GM12801 (cell line): ENCODE measurements around the gene IGF2.

ENCODE experiments used
- TF ChIP-seq, protein P1 (sequence below): IDR thresholded peaks from one replicate; pipeline ENCODE4 v1.5.1; 2011; ENCODE audit warnings: control low read depth; ENCODE audit not compliant: insufficient read length; ENCODE audit errors: extremely low read depth

IGF2 gene

DNA sequence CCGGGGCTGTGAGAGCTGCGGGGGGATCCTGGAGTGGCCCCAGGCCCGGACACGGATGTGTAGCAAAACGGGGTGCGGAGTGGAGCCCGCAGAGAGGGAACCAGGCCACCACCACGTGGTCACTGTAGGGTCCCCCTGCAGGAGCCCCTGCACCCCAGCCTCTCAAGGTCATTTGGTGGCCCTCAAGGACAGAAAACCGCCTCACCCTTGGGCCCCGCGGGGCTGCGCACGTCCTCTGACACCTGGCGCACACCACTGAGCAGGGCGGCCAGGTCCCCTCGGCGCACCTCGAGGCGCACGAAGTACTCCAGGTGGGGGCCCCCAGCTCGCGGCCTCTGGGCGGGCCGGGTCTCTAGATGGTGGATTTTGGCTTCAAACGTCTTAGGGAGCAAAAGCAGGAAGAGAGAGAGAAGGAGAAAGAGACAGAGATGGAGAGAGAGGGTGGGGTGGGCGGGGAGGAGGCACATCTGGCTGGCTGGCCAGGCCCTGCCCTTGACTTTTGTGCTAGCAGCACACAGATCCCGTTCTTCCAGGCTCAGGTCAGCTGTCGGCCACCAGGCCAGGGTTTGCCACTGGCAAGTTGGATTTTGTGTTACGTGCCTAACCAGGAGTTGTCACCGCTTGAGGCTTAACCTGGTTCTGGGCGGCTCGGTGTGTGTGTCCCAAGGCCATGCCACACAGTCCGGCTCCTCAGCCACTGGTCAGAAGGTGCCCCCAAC lies 29.3 kb upstream of the IGF2 start:
- TF ChIP-seq, protein P1, sequence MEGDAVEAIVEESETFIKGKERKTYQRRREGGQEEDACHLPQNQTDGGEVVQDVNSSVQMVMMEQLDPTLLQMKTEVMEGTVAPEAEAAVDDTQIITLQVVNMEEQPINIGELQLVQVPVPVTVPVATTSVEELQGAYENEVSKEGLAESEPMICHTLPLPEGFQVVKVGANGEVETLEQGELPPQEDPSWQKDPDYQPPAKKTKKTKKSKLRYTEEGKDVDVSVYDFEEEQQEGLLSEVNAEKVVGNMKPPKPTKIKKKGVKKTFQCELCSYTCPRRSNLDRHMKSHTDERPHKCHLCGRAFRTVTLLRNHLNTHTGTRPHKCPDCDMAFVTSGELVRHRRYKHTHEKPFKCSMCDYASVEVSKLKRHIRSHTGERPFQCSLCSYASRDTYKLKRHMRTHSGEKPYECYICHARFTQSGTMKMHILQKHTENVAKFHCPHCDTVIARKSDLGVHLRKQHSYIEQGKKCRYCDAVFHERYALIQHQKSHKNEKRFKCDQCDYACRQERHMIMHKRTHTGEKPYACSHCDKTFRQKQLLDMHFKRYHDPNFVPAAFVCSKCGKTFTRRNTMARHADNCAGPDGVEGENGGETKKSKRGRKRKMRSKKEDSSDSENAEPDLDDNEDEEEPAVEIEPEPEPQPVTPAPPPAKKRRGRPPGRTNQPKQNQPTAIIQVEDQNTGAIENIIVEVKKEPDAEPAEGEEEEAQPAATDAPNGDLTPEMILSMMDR: no peak

GRCh38 chr11:2167141-2168045 lies 28.2 kb upstream of the IGF2 start:
- TF ChIP-seq, protein P1: no peak

- TF ChIP-seq, protein P1: no peak
These were observed 27.1 kb upstream of the IGF2 start for GRCh38 chr11:2166091-2166851.

DNA sequence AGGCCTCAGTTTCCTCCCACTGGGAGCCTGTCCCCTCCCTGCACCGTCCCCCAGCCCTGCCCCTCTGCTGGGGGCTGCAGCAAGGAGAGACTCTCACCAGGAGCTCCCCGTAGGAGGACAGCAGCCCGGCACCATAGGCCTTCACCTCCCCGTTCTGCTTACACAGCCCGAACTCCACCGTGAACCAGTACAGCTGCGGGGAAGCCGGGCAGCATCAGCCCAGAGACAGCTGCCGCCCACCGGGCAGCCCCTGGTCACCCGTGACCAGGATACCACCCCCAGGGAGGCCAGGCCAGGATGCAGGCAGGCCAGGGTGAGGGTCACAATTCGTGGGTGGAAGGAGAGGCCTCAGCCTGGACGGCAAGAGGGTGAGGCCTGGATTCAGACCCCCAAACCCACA lies 26.4 kb upstream of the IGF2 start:
- TF ChIP-seq, protein P1: no peak

GRCh38 chr11:2164861-2165555 lies 25.8 kb upstream of the IGF2 start:
- TF ChIP-seq, protein P1: no peak

DNA sequence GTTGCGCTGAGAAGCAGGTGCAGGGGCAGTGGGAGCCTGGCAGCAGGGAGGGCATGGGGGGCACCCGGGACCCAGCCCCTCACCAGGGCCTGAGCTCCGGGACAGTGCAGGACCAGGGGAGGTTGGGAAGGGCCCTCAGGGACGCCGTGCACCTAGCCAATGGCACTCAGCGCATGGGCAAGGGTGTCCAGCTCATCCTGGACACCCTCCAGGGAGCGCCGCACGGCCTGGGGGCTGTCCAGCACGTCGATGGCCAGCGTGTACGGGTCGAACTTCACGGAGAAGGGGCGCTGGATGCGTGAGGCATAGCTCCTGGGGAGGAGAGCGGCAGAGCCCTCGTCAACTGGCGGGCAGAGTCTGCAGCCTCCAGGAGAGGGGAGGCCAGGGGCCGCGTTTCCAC lies 24.9 kb upstream of the IGF2 start:
- TF ChIP-seq, protein P1: no peak
